ENCODE measurements around the gene RAB34. TPM values are rescaled to one million over a fixed set of nuclear protein-coding genes. Genes with fewer than 3 reads are reported as not detected.

The RAB34 gene
- total and polyA plus RNA-seq, 8 donors: 35.6 to 101 (median 75.4) TPM

DNA sequence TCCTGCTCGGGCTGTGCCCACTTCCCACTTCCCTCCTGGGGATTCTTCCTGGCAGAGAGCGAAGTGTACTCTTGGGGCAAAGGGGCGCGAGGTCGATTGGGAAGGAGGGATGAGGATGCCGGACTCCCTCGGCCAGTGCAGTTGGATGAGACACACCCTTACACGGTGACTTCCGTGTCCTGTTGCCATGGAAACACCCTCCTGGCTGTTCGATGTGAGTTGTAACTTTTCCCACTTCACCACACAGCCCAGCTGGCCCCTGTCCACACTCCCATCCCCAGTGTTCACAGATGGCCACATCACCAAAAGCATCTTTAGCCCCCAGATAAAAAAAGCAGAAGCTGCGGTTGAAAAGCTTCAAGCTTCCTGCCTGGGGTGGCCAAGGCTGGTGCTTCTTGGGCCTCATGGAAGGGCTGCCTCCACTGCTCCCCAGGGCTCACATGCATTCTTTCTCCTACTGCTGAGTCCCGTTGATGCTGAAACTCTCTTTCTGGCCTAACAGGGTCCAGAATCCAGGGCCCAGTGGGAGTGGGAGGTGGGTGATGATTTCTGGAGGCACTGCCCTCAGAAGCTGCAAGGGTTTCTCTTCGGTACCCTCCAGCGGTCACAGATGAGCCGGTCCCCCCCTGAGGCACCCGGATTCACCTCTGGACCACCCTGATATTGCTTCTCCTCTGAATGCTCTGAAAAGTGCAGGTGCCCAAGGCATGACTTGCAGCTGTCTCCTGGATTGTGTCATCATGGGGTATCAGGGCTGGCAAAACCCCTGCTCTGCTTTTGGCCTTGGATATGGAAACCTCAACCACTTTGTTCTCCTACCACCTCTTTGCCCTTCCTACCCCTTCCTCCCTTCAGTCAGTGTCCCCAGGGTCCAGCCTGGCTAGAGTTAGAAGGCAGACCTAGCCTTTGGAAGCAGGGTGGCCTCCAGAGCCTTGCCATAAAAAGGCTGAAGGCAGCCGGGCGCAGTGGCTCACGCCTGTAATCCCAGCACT lies 24.0 kb upstream of the RAB34 start:
- WGBS, 5 donors: 68 to 73% (median 71%) methylated on average over 15 to 19 of the region's 19 CpGs
- TF ChIP-seq, protein P1, sequence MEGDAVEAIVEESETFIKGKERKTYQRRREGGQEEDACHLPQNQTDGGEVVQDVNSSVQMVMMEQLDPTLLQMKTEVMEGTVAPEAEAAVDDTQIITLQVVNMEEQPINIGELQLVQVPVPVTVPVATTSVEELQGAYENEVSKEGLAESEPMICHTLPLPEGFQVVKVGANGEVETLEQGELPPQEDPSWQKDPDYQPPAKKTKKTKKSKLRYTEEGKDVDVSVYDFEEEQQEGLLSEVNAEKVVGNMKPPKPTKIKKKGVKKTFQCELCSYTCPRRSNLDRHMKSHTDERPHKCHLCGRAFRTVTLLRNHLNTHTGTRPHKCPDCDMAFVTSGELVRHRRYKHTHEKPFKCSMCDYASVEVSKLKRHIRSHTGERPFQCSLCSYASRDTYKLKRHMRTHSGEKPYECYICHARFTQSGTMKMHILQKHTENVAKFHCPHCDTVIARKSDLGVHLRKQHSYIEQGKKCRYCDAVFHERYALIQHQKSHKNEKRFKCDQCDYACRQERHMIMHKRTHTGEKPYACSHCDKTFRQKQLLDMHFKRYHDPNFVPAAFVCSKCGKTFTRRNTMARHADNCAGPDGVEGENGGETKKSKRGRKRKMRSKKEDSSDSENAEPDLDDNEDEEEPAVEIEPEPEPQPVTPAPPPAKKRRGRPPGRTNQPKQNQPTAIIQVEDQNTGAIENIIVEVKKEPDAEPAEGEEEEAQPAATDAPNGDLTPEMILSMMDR (IDR thresholded peaks at IDR 0.05): no peak
- TF ChIP-seq POLR2AphosphoS5 (IDR thresholded peaks at IDR 0.05): no peak
- no peak for TF ChIP-seq EP300 (IDR thresholded peaks at IDR 0.05)
- no peak for TF ChIP-seq POLR2A (IDR thresholded peaks at IDR 0.05)
- H3K9me3 ChIP-seq: no peaks in the 10 kb centered on the region
- H3K4me3 ChIP-seq: no peak overlapping the region
- DNase-seq: no peak
- peaks cover 0 to 7% (median 0%) of the 10 kb centered on the region in 4 donors for H3K36me3 ChIP-seq
- intact Hi-C loops (cut with DNase I; ENCODE audit: low total_unique reads): no loop called here
- peaks cover 0 to 5% (median 0%) of the 10 kb centered on the region in 3 donors for H3K27me3 ChIP-seq
- peaks cover 28 to 54% (median 48%) of the 10 kb centered on the region in 4 donors for H3K4me1 ChIP-seq
- peak overlapping the region in 4 of 5 donors; percentile 96 to 99 (median 98) for H3K27ac ChIP-seq

DNA sequence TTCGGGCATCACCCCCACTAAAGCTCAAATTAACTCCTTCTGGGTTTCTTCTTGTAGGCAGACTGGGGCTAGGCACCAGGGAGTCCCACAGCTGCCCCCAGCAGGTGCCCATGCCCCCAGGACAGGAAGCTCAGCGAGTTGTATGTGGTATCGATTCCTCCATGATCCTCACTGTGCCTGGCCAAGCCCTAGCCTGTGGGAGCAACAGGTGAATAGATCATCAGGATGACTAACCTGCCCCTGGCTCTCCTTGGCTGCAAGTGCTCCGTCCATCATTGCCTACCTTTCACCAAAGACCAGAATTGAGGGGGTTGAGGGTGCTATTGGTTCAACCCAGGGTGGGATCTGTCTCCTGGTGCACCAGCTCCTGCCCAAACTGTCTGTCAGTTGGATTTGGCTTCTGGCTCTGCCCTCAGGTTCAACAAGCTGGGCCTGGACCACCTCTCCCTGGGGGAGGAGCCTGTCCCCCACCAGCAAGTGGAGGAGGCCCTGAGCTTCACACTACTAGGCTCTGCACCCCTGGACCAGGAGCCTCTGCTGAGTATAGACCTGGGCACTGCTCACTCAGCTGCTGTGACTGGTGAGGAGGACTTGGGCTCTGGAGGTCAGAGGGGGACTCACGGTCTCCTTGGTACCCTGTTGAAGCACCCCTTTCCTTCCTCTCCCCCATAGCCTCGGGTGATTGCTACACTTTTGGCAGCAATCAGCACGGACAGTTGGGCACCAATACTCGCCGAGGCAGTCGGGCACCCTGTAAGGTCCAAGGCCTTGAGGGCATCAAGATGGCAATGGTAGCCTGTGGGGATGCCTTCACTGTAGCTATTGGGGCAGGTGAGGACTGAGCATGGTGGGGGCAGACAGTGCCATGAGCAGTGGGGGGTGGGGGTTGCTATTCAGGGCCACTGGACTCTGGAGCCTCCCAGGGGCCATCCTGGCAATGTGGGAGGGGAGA lies 23.0 kb upstream of the RAB34 start:
- Histone ChIP-seq H3K4me1 (peaks cover 19 to 44% (median 38%) of the 10 kb centered on the region in 4 donors), H3K27me3 (peaks cover 0 to 5% (median 0%) of the 10 kb centered on the region in 3 donors), H3K4me3 (no peak overlapping the region), H3K36me3 (peaks cover 0 to 7% (median 0%) of the 10 kb centered on the region in 4 donors), H3K27ac (peak overlapping the region in 1 of 5 donors; percentile 97), H3K9me3 (no peaks in the 10 kb centered on the region)
- TF ChIP-seq POLR2AphosphoS5 (IDR thresholded peaks at IDR 0.05) (no peak), POLR2A (IDR thresholded peaks at IDR 0.05) (no peak), EP300 (IDR thresholded peaks at IDR 0.05) (no peak)
- TF ChIP-seq, protein P1 (IDR thresholded peaks at IDR 0.05): no peak
- DNase-seq: no peak
- 86 to 88% (median 87%) methylated on average over 10 of the region's 10 CpGs for WGBS, 5 donors
- intact Hi-C loops (cut with DNase I; ENCODE audit: low total_unique reads): no loop called here

DNA sequence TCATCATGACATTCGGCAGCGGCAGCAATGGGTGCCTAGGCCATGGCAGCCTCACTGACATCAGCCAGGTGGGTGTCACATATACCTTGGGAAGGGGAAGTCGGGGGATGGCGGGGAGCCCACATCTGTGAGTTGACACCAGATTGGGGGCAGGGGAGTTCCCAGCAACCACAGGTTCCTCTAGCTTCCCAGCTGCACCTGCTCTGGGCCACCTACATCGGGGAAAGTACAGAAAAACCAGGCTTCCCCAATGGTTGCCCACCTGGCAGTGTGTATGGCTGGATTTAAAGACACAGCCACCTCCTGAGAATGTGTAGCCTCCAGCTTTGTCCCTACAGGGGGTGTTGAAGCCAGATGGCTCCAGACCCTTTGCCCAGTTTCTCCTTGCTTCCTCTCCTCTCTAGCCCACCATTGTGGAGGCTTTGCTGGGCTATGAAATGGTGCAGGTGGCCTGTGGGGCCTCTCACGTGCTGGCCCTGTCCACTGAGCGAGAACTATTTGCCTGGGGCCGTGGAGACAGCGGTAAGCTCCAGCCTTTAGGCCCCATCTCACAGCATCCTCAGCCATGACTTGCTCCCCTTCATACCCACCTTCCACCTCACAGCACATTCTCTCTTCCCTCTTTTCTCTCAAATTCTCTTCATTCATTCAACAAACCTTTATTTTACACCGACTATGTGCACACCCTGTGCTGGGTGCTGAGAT lies 21.2 kb upstream of the RAB34 start:
- H3K9me3 ChIP-seq: no peaks in the 10 kb centered on the region
- DNase-seq: no peak
- H3K4me3 ChIP-seq: no peak overlapping the region
- no peaks in the 10 kb centered on the region for H3K27me3 ChIP-seq
- H3K36me3 ChIP-seq: peaks cover 0 to 14% (median 3%) of the 10 kb centered on the region in 4 donors
- no peak overlapping the region for H3K27ac ChIP-seq
- intact Hi-C loops (cut with DNase I; ENCODE audit: low total_unique reads): no loop called here
- no peak for TF ChIP-seq EP300 (IDR thresholded peaks at IDR 0.05)
- TF ChIP-seq POLR2AphosphoS5 (IDR thresholded peaks at IDR 0.05): no peak
- 87 to 91% (median 91%) methylated on average over 10 of the region's 10 CpGs for WGBS, 5 donors
- H3K4me1 ChIP-seq: peaks cover 12 to 27% (median 23%) of the 10 kb centered on the region in 4 donors

DNA sequence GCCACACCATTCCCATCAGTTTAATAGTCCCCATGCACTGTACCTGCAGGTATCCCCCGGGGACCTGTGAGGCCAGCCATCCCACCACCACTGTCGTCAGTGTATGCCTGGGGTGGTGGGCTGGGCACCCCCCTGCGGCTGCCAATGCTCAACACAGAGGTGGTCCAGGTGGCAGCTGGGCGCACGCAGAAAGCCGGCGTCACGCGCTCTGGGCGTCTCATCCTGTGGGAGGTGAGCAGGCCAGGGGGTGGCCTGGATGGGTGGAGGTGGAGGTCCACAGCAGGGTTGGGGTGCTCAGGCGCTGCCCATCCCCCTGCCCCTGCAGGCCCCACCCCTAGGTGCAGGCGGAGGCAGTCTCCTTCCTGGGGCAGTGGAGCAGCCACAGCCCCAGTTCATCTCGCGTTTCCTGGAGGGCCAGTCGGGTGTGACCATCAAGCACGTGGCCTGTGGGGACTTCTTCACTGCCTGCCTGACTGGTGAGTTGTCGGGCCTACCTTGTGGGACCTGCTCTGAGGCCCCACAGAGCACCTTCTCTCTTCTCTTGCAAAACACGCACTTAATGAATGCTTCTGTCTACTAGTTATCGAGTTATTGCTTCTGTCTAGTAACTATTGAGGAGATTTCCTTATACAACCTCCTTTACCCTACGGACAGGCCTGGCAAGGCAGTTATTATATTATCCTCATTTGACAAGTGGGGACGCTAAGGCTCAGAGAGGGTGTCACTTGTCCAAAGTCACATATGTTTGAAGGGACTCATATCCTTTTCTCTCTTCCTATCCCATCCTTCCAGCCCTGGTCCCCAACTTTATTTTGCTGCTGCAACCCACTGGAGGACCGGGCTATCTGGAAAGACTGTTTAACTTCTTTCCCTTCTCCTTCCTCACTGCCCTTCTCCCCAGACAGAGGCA lies 20.4 kb upstream of the RAB34 start:
- H3K27ac ChIP-seq: no peak overlapping the region
- H3K36me3 ChIP-seq: peaks cover 0 to 14% (median 3%) of the 10 kb centered on the region in 4 donors
- no peak for TF ChIP-seq POLR2A (IDR thresholded peaks at IDR 0.05)
- no peak for TF ChIP-seq POLR2AphosphoS5 (IDR thresholded peaks at IDR 0.05)
- TF ChIP-seq, protein P1 (IDR thresholded peaks at IDR 0.05): no peak
- no peak for TF ChIP-seq EP300 (IDR thresholded peaks at IDR 0.05)
- H3K4me3 ChIP-seq: no peak overlapping the region
- no peaks in the 10 kb centered on the region for H3K9me3 ChIP-seq
- peak in 1 of 2 donors; percentile 66 for DNase-seq
- intact Hi-C loops (cut with DNase I; ENCODE audit: low total_unique reads): no loop called here
- 68 to 79% (median 77%) methylated on average over 13 to 22 of the region's 22 CpGs for WGBS, 5 donors
- no peaks in the 10 kb centered on the region for H3K27me3 ChIP-seq
- H3K4me1 ChIP-seq: peaks cover 6 to 22% (median 17%) of the 10 kb centered on the region in 4 donors
